ENCODE results near the gene SYPL1. TPM values are rescaled to one million over a fixed set of nuclear protein-coding genes. Genes with fewer than 3 reads are reported as not detected.

SYPL1 gene
- total RNA-seq, 1 donor from 2014 or later, result 39.4 TPM

GRCh38 chr7:106134241-106134640, 22.1 kb upstream of the SYPL1 start:
- Mint-ChIP-seq H3K9me3 (no peaks in the 10 kb centered on the region), H3K4me3 (no peak overlapping the region), H3K36me3 (ENCODE audit: low read depth) (no peaks in the 10 kb centered on the region), H3K27ac (ENCODE audit: unreplicated experiment) (no peak overlapping the region), H3K4me1 (no peaks in the 10 kb centered on the region), H3K27me3 (ENCODE audit: low read depth) (peaks cover 2% of the 10 kb centered on the region)
- no peak for TF ChIP-seq CTCF (conservative IDR thresholded peaks at IDR 0.05)
- DNase-seq (ENCODE audit: low read depth, low spot score), result no peak

GRCh38 chr7:106129291-106129690, 17.2 kb upstream of the SYPL1 start:
- Mint-ChIP-seq H3K4me3 (no peak overlapping the region), H3K4me1 (no peaks in the 10 kb centered on the region), H3K27me3 (ENCODE audit: low read depth) (peaks cover 2% of the 10 kb centered on the region), H3K9me3 (no peaks in the 10 kb centered on the region), H3K27ac (ENCODE audit: unreplicated experiment) (no peak overlapping the region), H3K36me3 (ENCODE audit: low read depth) (no peaks in the 10 kb centered on the region)
- DNase-seq (ENCODE audit: low read depth, low spot score), result no peak
- TF ChIP-seq CTCF (conservative IDR thresholded peaks at IDR 0.05), result no peak

GRCh38 chr7:106128836-106129235, 16.7 kb upstream of the SYPL1 start:
- Mint-ChIP-seq H3K4me3 (no peak overlapping the region), H3K9me3 (no peaks in the 10 kb centered on the region), H3K27ac (ENCODE audit: unreplicated experiment) (no peak overlapping the region), H3K4me1 (no peaks in the 10 kb centered on the region), H3K36me3 (ENCODE audit: low read depth) (no peaks in the 10 kb centered on the region), H3K27me3 (ENCODE audit: low read depth) (peaks cover 2% of the 10 kb centered on the region)
- no peak for TF ChIP-seq CTCF (conservative IDR thresholded peaks at IDR 0.05)
- DNase-seq (ENCODE audit: low read depth, low spot score), result no peak

GRCh38 chr7:106127984-106128780, 16.1 kb upstream of the SYPL1 start:
- Mint-ChIP-seq H3K36me3 (ENCODE audit: low read depth) (no peaks in the 10 kb centered on the region), H3K9me3 (no peaks in the 10 kb centered on the region), H3K4me1 (no peaks in the 10 kb centered on the region), H3K4me3 (no peak overlapping the region), H3K27me3 (ENCODE audit: low read depth) (peaks cover 2% of the 10 kb centered on the region), H3K27ac (ENCODE audit: unreplicated experiment) (no peak overlapping the region)
- DNase-seq (ENCODE audit: low read depth, low spot score), result no peak
- no peak for TF ChIP-seq CTCF (conservative IDR thresholded peaks at IDR 0.05)

GRCh38 chr7:106126170-106126938, 14.2 kb upstream of the SYPL1 start:
- no peaks in the 10 kb centered on the region for H3K4me1 Mint-ChIP-seq
- peaks cover 2% of the 10 kb centered on the region for H3K27me3 Mint-ChIP-seq (ENCODE audit: low read depth)
- no peaks in the 10 kb centered on the region for H3K9me3 Mint-ChIP-seq
- H3K36me3 Mint-ChIP-seq (ENCODE audit: low read depth), result no peaks in the 10 kb centered on the region
- no peak overlapping the region for H3K27ac Mint-ChIP-seq (ENCODE audit: unreplicated experiment)
- no peak for TF ChIP-seq CTCF (conservative IDR thresholded peaks at IDR 0.05)
- no peak for DNase-seq (ENCODE audit: low read depth, low spot score)
- no peak overlapping the region for H3K4me3 Mint-ChIP-seq
